Activated CD8-positive, alpha-beta memory T cell treated with anti-CD3 and anti-CD28 coated beads for 36 hours (primary cell): Measurements from ENCODE around the gene GGA3. TPM values are rescaled to one million over a fixed set of nuclear protein-coding genes. Genes with fewer than 3 reads are reported as not detected.

Experiments
- CTCF ChIA-PET: fragments of 350-600 bp; sonication (Branson Sonifier 250); formaldehyde crosslinking; loops from one replicate; lab custom pipeline; 2021; ENCODE audit warnings: antibody characterized with exemption; lab: Charles Lee
- POLR2A ChIA-PET: fragments of 350-600 bp; sonication (Branson Sonifier 250); formaldehyde crosslinking; loops from one replicate; lab custom pipeline; 2021; ENCODE audit warnings: antibody characterized with exemption; lab: Charles Lee
- total RNA-seq, 2 experiments: library from RNA; stranded (reverse); gene quantifications; one replicate each; pipeline ENCODE4 v1.2.3, GENCODE V29; 2021

The GGA3 gene
- total RNA-seq, 2 experiments from 2014 or later, result 67.5 to 68.8 TPM

DNA sequence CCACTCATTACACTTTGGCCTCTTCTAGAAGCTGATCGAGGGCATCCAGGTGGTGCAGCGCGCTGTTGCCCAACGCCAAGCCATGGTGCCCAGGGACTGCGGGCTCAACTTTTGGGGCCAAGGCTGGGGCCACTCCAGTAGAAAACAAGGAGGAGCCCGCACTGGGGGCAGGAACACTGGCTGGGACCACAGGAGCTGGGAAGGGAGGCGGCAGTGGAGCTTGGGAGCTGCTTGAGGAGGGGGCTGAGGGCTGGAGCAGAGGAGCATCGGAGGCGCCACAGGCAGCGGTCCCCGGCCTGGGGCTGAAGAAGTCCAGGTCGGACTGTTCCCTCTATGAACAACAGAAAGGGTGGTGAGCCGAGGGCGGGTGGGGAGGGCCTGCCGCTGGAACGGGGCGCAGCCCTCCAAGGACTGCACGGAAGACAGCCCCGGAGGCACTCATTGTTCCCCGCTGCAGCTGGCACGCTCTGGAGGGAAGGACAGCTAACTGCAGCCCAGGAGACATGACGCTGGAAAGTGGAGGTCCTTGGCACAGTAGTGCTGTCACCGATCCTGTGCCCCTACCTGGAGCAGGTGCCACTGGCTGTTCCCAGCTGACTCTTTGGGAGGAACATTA, 21.5 kb downstream of the GGA3 start:
- ChIA-PET POLR2A (interaction anchor here (0.6 to 1.0 kb wide), 2 partner anchors 21 to 37 kb away, joined by 3 to 6 read pairs; partner anchors contain the start of gene GGA3), CTCF (interaction anchor here (0.6 to 5.1 kb wide), 15 partner anchors 10 to 1162 kb away, joined by 3 to 39 read pairs (median 4); partner anchors contain the start of genes GGA3, MIF4GD and MRPS7)

DNA sequence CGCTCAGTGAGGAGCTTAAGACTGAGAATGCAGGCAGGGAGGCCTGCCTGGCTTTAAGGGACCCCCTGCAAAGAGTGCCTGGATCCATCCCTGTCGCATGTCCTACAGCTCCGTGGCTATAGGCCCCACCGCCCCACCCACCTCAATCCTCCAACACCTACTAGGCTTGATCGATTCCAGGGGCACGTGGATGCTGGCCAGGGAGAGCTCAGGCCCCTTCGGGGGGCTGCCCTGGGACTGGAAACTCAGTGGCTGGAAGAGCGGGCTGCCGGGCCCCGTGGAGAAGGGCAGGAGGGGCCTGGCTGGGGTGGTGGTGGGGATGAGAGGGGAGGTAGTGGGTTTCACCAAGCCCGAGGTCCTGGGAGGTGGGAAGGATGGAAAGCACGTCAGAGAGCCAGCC, 22.2 kb downstream of the GGA3 start:
- POLR2A ChIA-PET, result no interaction called here
- CTCF ChIA-PET, result interaction anchor here (0.9 to 5.1 kb wide), 9 partner anchors 10 to 189 kb away, joined by 3 to 39 read pairs (median 13); partner anchors contain the start of genes GGA3, MIF4GD and MRPS7

DNA sequence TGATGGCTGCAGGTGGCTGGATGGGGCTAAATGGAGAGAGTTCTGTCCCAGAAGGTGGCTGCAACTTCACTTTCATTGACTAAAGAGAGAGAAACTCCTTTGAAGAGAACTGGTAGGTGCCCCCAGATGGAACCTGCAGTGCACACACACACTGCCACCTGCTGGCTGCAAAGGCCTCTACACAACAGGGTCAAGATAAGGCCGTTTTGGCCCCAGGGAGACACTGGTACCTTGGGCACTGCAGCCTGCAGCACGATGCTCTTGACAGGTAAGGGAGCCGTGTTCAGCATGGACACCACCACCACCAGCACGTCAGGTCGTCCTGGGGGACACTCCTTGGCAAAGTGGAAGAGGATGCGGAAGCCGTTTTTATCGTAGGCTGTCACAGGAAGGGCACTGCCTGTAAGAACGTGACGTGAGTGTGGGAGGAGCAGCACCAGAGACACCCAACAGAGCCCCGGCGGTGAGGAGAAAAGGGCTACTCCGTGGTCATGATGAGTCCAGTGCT, 22.7 kb downstream of the GGA3 start:
- POLR2A ChIA-PET, result no interaction called here

DNA sequence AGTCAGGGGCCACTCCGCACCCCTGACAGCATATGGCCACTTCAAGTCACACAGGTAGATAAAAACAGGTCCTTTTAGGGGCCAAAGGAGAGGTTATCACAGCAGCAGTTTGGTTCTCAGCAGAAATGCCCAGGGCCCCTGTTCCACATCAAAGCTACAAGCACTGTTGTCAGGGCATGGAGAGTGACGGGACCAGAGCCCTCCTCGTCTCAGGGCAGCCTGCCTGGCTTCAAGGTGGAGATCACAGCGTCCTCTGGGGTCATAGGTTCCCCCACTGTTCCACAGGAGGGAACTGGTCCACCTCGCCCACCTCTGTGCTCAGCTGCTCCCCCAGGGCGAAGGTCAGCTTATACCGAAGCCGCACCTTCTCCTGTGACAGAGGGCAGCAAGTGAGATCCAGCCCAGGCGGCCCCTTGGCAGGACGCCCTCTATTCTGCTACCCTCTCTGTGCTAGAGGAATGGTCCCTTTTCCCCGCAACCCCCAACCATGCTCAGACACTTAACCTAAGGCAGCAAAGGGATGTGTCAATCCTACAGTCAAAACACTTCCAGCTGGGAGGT, 23.3 kb downstream of the GGA3 start:
- POLR2A ChIA-PET, result no interaction called here
- CTCF ChIA-PET, result interaction anchor here (0.7 to 5.1 kb wide), 8 partner anchors 9 to 278 kb away, joined by 3 to 21 read pairs (median 4); partner anchors contain the start of genes GGA3, MIF4GD and TSEN54

More for the DNA sequence above, 22.7 kb downstream of the GGA3 start:
- CTCF ChIA-PET, result interaction anchor here (0.7 to 5.1 kb wide), 14 partner anchors 9 to 278 kb away, joined by 3 to 39 read pairs (median 4); partner anchors contain the start of genes GGA3, MIF4GD, MRPS7 and TSEN54

DNA sequence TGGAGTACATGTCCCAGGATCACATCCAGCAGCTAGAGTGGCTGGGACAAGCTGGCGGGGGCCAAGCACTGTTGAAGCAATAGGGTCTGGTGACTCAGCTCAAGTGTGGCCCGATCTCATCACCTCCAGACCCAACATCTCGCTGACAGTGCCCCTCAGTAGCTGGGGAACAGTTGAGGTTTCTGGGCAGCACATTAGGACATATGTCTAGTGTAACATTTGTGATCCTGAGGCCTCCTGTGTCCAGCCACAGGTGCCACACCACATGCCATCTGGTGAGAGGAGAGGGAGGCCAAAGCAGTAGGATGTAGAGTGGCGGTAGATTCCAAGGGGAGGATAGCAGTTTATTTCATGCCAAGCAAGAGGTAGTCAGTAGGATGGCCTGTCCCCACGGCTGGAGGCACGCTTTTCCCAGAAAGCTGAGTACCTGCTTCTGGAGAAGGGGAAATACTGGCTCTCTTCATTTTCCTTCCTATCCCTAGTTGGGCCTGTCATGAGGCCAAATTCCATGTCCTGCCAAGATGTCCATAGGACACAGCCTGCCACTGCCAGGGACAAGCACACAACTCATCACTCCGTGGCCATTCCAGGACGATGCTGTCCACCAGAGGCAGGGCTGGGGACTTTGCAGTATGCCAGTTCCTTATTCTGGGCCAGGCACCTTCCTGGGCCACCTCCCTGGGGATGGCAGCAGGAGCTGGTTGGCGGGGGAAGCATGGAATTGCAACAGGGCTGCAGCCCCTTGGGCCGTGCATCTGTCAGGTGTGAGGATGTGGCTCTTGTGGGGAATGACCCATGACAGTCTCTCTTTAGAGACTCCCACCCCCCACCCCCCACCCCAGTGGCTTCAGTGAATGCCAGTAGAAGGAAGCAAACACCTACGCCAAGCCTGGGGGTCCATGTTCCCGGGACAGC, 24.0 kb downstream of the GGA3 start:
- ChIA-PET POLR2A (interaction anchor here (0.6 kb wide), 1 partner anchor 65 kb away, joined by 3 read pairs; no protein-coding TSS in a partner anchor), CTCF (interaction anchor here (0.5 to 5.1 kb wide), 8 partner anchors 8 to 279 kb away, joined by 3 to 21 read pairs (median 4); partner anchors contain the start of genes GGA3, MIF4GD and TSEN54)

DNA sequence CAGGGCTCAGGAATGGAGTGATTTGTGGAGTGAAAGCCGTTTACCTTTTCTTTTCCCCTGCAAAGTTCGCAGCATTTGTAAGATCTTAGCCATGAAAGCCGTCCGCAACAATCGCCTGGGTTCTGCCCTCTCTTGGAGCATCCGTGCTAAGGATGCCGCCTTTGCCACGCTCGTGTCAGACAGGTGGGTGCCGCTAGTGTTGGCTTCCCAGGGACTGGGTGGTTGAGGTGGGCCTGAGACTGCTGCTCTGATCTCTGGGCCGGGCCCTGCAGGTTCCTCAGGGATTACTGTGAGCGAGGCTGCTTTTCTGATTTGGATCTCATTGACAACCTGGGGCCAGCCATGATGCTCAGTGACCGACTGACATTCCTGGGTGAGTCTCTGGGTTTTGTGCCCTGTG, 28.6 kb downstream of the GGA3 start:
- CTCF ChIA-PET, result no interaction called here

DNA sequence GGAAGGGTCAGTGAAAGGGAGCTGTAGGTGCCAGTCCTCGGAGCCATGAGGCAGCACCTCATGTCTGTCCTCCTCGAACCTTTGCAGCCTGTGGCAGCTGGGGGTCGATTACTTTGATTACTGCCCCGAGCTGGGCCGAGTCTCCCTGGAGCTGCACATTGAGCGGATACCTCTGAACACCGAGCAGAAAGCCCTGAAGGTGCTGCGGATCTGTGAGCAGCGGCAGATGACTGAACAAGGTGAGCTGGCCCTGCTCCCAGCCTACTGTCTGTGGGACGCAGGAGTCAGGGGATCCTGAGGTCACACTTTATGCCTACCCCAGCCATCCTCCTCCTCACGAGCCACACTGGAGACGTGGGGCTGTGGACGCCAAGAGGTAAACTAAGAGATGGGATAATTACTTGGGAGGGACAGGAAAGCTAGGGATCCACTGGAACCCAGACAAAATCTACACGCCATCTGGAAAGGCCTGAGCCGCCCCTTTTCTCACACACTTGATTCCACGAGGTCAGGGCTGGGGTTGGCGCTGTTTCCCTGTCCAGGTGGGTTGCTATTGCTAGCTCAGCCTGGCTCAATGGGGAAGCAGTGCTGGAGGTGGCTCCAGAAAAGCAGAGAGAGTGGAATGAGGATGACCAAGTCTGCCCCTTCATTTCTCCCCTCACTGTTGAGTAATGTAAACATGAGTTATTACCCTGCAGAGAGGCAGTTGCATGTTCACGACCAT, 29.5 kb downstream of the GGA3 start:
- CTCF ChIA-PET, result interaction anchor here (0.8 to 2.1 kb wide), 2 partner anchors 39 to 118 kb away, joined by 3 to 5 read pairs; partner anchors contain the start of gene MIF4GD
- POLR2A ChIA-PET, result interaction anchor here (1.2 kb wide), 1 partner anchor 103 kb away, joined by 4 read pairs; no protein-coding TSS in a partner anchor

More for the DNA sequence above, 28.6 kb downstream of the GGA3 start:
- POLR2A ChIA-PET, result no interaction called here

DNA sequence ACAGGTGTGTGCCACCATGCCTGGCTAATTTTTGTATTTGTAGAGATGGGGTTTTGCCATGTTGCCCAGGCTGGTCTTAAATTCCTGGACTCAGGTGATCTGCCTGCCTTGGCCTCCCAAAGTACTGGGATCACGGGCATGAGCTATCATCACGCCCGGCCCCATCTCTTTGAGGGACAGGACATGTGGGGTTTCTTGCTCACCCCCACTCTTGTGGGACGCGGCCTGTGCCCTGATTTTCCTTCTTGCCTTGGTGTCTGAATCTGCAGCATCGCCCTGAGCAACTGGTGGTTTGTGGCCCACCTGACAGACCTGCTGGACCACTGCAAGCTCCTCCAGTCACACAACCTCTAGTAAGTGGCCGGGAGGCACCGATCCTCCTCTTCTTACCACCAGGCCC, 30.3 kb downstream of the GGA3 start:
- POLR2A ChIA-PET, result interaction anchor here (1.1 to 1.2 kb wide), 2 partner anchors 19 to 102 kb away, joined by 3 to 4 read pairs; no protein-coding TSS in a partner anchor
- CTCF ChIA-PET, result interaction anchor here (0.8 to 3.8 kb wide), 4 partner anchors 8 to 117 kb away, joined by 3 to 21 read pairs (median 5); partner anchors contain the start of gene MIF4GD

DNA sequence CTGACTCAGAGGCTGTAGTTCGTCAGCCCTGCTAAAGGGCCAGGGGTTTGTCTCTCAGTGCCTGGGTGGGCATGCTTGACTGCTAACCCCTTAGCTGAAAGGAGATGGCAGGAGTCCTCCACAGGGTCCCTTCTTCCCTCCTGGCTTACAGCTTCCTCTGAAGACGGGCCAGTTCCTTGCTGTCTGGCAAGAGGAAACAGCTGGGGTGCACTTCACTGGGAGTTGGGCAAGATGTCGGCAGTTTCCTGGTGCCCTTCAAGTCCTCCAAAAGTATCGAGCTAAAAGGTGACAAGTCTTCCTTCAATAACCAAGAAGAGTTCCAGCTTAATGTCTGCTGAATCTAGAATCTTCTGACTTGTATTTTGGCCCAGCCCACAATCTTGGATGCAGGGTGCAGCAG, 32.6 kb downstream of the GGA3 start:
- POLR2A ChIA-PET, result no interaction called here

DNA sequence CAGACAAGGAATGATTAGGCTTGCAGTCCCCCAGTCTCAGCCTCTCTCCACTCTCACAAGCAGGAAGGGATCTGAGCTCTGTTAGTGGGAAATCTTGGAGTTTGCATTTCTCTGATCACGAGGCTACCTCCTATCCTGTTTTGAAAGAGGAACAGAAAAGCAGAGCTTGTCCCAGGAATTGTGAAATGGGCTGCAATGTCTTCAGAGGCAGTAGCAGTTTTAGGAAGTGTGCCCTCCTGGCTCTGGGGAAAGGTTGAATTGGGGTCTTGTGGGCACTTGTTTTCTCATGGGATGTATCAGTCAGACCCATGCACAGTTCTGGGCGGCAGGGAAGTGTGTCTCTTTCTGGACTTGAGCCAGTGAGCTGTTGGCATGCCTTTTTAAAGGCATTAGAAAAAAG, 33.1 kb downstream of the GGA3 start:
- ChIA-PET CTCF (interaction anchor here (3.8 kb wide), 1 partner anchor 11 kb away, joined by 21 read pairs; no protein-coding TSS in a partner anchor), POLR2A (no interaction called here)

More for the DNA sequence above, 32.6 kb downstream of the GGA3 start:
- CTCF ChIA-PET, result interaction anchor here (3.8 kb wide), 1 partner anchor 11 kb away, joined by 21 read pairs; no protein-coding TSS in a partner anchor

DNA sequence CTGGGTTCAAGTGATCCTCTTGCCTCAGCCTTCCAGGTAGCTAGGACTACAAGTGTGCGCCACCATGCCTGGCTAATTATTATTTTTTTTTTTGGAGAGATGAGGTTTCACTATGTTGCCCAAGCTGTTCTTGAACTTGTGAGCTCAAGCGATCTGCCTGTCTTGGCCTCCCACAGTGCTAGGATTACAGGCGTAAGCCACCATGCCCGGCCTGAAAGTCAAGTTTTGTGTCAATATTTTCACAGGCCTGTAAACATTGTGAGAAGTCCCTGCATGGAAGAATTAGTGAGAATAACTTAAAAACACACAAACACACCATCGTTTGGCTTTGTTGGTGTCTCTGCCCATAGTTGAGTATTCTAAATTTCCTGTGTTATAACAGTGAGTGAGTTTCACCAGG, 33.7 kb downstream of the GGA3 start:
- POLR2A ChIA-PET, result no interaction called here

DNA sequence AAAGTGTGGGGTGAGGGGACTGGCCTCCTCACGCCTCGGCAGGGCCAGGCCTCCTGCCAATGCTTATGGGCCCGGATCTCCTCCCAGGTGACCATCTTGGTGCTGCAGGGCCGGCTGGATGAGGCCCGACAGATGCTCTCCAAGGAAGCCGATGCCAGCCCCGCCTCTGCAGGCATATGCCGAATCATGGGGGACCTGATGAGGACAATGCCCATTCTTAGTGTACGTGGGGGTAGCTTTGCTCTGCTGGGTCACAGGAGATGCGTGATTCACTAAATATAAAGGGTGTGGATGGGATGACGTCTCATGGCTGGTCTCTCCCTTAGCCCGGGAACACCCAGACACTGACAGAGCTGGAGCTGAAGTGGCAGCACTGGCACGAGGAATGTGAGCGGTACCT, 36.4 kb downstream of the GGA3 start:
- CTCF ChIA-PET, result interaction anchor here (0.6 to 1.0 kb wide), 2 partner anchors 45 to 444 kb away, joined by 3 to 5 read pairs; no protein-coding TSS in a partner anchor
- POLR2A ChIA-PET, result no interaction called here

More for the DNA sequence above, 33.7 kb downstream of the GGA3 start:
- CTCF ChIA-PET, result interaction anchor here (3.8 kb wide), 1 partner anchor 12 kb away, joined by 21 read pairs; no protein-coding TSS in a partner anchor

DNA sequence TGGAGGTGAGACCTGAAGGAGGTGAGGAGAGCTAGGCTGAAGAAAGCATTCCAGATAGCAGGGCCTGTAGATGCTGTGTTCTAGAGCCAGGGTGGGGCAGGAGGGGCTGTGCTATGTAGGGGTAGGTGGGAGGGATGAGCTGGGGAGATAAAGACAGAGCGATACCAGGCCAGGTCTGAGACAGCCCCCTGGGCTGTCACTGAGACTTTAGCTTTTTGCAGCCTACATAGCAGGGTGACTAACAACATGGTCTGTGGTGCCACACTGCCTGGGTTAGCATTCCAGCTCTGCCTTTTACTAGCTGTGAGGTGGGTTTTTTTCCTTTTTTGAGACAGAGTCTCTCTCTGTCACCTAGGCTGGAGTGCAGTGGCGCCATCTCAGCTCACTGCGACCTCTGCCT, 41.6 kb downstream of the GGA3 start:
- POLR2A ChIA-PET, result no interaction called here
- CTCF ChIA-PET, result no interaction called here

DNA sequence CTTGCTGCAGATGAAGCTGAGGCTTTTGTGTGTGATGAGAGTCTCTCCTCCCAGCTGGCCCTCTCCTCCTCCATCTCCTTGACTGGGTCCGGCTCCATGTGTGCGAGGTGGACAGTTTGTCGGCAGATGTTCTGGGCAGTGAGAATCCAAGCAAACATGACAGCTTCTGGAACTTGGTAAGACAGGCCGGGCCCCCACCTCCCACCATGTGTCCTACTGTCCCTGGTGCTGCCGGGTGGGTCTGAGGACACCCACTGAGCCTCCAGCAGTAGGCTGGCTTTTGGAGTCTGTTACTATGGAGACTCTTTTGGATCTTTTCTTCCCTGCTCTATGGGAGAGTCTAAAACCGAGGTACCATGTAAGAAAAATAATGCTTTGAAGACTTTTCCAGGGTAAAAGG, 43.3 kb downstream of the GGA3 start:
- CTCF ChIA-PET, result interaction anchor here (0.6 kb wide), 2 partner anchors 12 to 68 kb away, joined by 3 read pairs; no protein-coding TSS in a partner anchor
- POLR2A ChIA-PET, result interaction anchor here (0.8 kb wide), 1 partner anchor 12 kb away, joined by 3 read pairs; no protein-coding TSS in a partner anchor

DNA sequence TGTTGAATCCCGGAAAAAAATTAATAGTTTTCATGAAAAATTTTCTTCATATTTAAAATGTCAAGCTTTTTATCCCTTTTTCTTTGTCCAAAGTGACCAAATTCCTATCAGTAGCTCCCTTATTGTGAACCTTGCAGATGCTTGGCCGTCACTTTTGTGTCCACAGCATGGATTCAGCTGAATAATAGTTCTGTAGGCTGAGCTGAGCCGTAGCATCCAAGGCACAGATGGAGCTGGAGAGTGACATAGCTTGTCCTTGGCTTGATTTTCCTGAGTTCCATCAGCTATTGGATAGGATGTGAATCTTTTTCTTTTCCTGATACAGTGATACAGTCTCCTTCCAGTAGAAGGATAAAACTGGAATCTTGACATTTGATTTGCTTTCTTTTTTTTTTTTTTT, 52.3 kb downstream of the GGA3 start:
- ChIA-PET CTCF (interaction anchor here (0.7 to 1.3 kb wide), 4 partner anchors 79 to 95 kb away, joined by 3 to 6 read pairs (median 4); no protein-coding TSS in a partner anchor), POLR2A (no interaction called here)

DNA sequence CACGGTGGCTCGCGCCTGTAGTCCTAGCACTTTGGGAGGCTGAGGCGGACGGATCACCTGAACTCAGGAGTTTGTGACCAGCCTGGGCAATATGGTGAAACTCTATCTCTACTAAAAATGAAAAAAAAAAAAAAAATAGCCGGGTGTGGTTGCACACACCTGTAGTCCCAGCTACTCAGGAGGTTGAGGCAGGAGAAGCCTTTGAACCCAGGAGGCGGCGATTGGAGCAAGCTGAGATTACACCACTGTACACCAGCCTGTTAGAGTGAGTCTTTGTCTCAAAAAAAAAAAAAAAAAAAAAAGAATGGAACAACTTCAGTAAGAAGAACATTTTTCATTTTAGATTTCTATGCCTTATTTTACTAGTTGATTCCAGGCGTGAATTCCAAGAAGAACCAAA, 53.2 kb downstream of the GGA3 start:
- ChIA-PET POLR2A (no interaction called here), CTCF (interaction anchor here (0.8 to 1.0 kb wide), 2 partner anchors 33 to 54 kb away, joined by 3 read pairs; partner anchors contain the start of gene MRPS7)

DNA sequence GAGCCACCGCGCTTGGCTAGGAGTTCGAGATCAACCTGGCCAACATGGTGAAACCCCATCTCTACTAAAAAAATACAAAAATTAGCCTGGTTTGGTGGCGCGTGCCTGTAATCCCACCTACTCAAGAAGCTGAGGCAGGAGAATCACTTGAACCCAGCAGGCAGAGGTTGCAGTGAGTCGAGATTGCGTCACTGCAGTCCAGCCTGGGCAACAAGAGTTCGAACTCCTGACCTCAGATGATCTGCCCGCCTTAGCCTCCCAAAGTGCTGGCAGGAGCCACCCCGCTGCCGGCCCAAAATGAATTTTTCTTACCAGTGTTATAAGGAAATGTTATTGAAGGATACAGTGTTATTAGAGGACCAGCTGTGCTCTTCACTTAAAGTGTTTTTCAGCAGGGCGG, 53.6 kb downstream of the GGA3 start:
- ChIA-PET CTCF (interaction anchor here (0.8 to 1.0 kb wide), 2 partner anchors 32 to 54 kb away, joined by 3 read pairs; partner anchors contain the start of gene MRPS7), POLR2A (no interaction called here)
